GM12872 (cell line): ENCODE measurements around the gene ARHGEF2.

Experiments used
- CTCF ChIP-seq: IDR thresholded peaks from 3 replicates; pipeline ENCODE4 v1.5.1; 2011; ENCODE audit warnings: low read depth, mild to moderate bottlenecking, low read length, moderate library complexity; ENCODE audit not compliant: insufficient read depth

ARHGEF2 gene

GRCh38 chr1:155978973-155979429 is 654 bp upstream of the ARHGEF2 start:
- TF ChIP-seq CTCF, result no peak

- TF ChIP-seq CTCF, result no peak
Observed at GRCh38 chr1:155977690-155978324, 540 bp downstream of the ARHGEF2 start.

GRCh38 chr1:155976913-155977689 is 1.2 kb downstream of the ARHGEF2 start:
- no peak for TF ChIP-seq CTCF

- no peak for TF ChIP-seq CTCF
Observed at GRCh38 chr1:155976062-155976912, 2.1 kb downstream of the ARHGEF2 start.

- TF ChIP-seq CTCF, result no peak
Observed at GRCh38 chr1:155975375-155976061, 2.8 kb downstream of the ARHGEF2 start.

GRCh38 chr1:155974208-155975115 is 3.9 kb downstream of the ARHGEF2 start:
- no peak for TF ChIP-seq CTCF
